ENCODE results near the gene PPP3CA.

DNA sequence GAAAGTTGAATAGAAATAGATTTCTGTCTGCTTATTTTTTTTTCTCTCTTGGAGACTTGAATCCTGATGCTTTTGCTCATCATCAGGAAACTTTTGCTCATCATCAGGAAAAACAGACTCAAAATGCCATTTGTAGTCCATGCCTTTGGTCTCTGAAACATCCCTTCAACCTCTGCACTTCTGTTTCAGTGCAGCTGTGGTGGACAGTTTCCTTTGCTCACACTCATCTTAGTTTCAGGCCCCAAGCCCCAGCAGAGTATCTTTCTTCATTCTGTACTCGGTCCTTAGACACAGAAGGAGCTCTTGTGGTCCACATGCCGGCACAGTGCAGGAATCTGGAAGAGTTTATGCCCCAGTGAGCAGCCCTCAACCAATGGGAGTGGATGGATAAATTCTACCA lies 337.9 kb downstream of the PPP3CA start:
- no peak for TF ChIP-seq EP300 (IDR thresholded peaks at IDR 0.05)
- TF ChIP-seq POLR2AphosphoS5 (IDR thresholded peaks at IDR 0.05), result no peak
- TF ChIP-seq, protein P1, sequence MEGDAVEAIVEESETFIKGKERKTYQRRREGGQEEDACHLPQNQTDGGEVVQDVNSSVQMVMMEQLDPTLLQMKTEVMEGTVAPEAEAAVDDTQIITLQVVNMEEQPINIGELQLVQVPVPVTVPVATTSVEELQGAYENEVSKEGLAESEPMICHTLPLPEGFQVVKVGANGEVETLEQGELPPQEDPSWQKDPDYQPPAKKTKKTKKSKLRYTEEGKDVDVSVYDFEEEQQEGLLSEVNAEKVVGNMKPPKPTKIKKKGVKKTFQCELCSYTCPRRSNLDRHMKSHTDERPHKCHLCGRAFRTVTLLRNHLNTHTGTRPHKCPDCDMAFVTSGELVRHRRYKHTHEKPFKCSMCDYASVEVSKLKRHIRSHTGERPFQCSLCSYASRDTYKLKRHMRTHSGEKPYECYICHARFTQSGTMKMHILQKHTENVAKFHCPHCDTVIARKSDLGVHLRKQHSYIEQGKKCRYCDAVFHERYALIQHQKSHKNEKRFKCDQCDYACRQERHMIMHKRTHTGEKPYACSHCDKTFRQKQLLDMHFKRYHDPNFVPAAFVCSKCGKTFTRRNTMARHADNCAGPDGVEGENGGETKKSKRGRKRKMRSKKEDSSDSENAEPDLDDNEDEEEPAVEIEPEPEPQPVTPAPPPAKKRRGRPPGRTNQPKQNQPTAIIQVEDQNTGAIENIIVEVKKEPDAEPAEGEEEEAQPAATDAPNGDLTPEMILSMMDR (IDR thresholded peaks at IDR 0.05), result no peak
